Measurements from ENCODE around the gene CTU2. TPM values are rescaled to one million over a fixed set of nuclear protein-coding genes. Genes with fewer than 3 reads are reported as not detected.
A peak's percentile ranks its signal among the peaks of the same experiment; 100 is the strongest.

CTU2 gene
- total RNA-seq, 1 donor from 2014 or later: 20.8 TPM

GRCh38 chr16:88700636-88701482 is 5.4 kb upstream of the CTU2 start:
- Mint-ChIP-seq H3K9me3 (ENCODE audit: unreplicated experiment) (no peaks in the 10 kb centered on the region), H3K4me1 (ENCODE audit: unreplicated experiment) (peaks cover 51% of the 10 kb centered on the region), H3K4me3 (ENCODE audit: unreplicated experiment) (no peak overlapping the region), H3K27me3 (ENCODE audit: unreplicated experiment) (peaks cover 26% of the 10 kb centered on the region), H3K36me3 (ENCODE audit: low read depth, unreplicated experiment) (peaks cover 21% of the 10 kb centered on the region), H3K27ac (ENCODE audit: unreplicated experiment) (peak overlapping the region; percentile 77)
- peak; percentile 76 for DNase-seq (ENCODE audit: low spot score)
- TF ChIP-seq CTCF (IDR thresholded peaks at IDR 0.05; ENCODE audit: unreplicated experiment): no peak

DNA sequence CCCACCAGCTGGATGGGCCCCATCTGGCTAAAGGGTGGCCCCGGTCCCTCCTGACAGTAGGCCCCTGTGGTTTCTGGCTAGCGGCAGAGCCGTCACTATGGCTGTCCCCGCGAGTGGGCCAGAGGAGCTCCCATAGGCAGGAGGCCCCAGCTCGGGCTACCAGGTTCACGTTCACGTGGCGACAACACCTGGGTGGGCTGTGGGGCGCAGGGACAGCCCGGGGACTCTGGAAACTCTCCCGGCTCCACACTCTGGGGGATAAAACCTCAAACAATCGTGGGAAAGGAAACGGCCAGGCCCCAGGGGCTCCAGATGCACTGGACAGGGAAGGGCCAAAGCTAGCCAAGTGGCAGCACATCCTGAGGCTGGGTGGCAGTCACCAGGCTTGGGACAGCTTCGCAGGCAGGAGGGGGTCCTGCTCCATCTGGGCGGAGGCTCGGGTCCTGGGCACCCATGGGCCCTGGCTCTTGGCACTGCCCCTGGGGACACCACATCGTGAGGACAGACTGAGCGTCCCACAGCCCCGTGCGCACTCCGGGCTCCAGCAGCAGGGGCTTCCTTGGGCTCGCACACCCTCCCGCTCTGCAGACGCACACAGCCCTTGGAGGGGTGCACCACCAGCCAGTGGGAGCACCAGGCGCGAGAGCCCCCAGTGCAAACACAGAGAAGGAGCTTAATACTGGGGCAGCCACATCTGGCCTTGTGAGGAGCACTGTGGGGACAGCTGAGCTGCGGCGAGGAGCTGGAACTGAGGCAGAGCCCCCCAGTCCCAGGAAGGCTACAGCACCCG is 4.5 kb upstream of the CTU2 start:
- Mint-ChIP-seq H3K4me1 (ENCODE audit: unreplicated experiment) (peaks cover 52% of the 10 kb centered on the region), H3K9me3 (ENCODE audit: unreplicated experiment) (no peaks in the 10 kb centered on the region), H3K4me3 (ENCODE audit: unreplicated experiment) (no peak overlapping the region), H3K27me3 (ENCODE audit: unreplicated experiment) (peaks cover 26% of the 10 kb centered on the region), H3K27ac (ENCODE audit: unreplicated experiment) (peak overlapping the region; percentile 98), H3K36me3 (ENCODE audit: low read depth, unreplicated experiment) (peaks cover 20% of the 10 kb centered on the region)
- TF ChIP-seq CTCF (IDR thresholded peaks at IDR 0.05; ENCODE audit: unreplicated experiment): no peak
- DNase-seq (ENCODE audit: low spot score): no peak

GRCh38 chr16:88702371-88703210 is 3.7 kb upstream of the CTU2 start:
- no peak for DNase-seq (ENCODE audit: low spot score)
- Mint-ChIP-seq H3K4me3 (ENCODE audit: unreplicated experiment) (peak overlapping the region; percentile 76), H3K36me3 (ENCODE audit: low read depth, unreplicated experiment) (peaks cover 24% of the 10 kb centered on the region), H3K9me3 (ENCODE audit: unreplicated experiment) (no peaks in the 10 kb centered on the region), H3K27ac (ENCODE audit: unreplicated experiment) (peak overlapping the region; percentile 98), H3K4me1 (ENCODE audit: unreplicated experiment) (peaks cover 57% of the 10 kb centered on the region), H3K27me3 (ENCODE audit: unreplicated experiment) (peaks cover 28% of the 10 kb centered on the region)
- no peak for TF ChIP-seq CTCF (IDR thresholded peaks at IDR 0.05; ENCODE audit: unreplicated experiment)

- H3K4me1 Mint-ChIP-seq (ENCODE audit: unreplicated experiment): peaks cover 55% of the 10 kb centered on the region
- DNase-seq (ENCODE audit: low spot score): no peak
Measured at GRCh38 chr16:88703486-88704309, 2.6 kb upstream of the CTU2 start.

More at GRCh38 chr16:88703486-88704309, 2.6 kb upstream of the CTU2 start:
- peaks cover 29% of the 10 kb centered on the region for H3K27me3 Mint-ChIP-seq (ENCODE audit: unreplicated experiment)
- TF ChIP-seq CTCF (IDR thresholded peaks at IDR 0.05; ENCODE audit: unreplicated experiment): no peak
- H3K36me3 Mint-ChIP-seq (ENCODE audit: low read depth, unreplicated experiment): peaks cover 22% of the 10 kb centered on the region
- peak overlapping the region; percentile 98 for H3K27ac Mint-ChIP-seq (ENCODE audit: unreplicated experiment)
- no peaks in the 10 kb centered on the region for H3K9me3 Mint-ChIP-seq (ENCODE audit: unreplicated experiment)
- peak overlapping the region; percentile 88 for H3K4me3 Mint-ChIP-seq (ENCODE audit: unreplicated experiment)

Measured in endothelial cell (in vitro differentiated cells).